Smooth muscle cell of the brain vasculature (primary cell): ENCODE data around the gene TMF1.

ENCODE experiments used
- DNase-seq: peaks from one replicate; pipeline ENCODE4 v3.0.0-alpha.2; 2012; ENCODE audit warnings: low read depth, low spot score

TMF1 gene

DNA sequence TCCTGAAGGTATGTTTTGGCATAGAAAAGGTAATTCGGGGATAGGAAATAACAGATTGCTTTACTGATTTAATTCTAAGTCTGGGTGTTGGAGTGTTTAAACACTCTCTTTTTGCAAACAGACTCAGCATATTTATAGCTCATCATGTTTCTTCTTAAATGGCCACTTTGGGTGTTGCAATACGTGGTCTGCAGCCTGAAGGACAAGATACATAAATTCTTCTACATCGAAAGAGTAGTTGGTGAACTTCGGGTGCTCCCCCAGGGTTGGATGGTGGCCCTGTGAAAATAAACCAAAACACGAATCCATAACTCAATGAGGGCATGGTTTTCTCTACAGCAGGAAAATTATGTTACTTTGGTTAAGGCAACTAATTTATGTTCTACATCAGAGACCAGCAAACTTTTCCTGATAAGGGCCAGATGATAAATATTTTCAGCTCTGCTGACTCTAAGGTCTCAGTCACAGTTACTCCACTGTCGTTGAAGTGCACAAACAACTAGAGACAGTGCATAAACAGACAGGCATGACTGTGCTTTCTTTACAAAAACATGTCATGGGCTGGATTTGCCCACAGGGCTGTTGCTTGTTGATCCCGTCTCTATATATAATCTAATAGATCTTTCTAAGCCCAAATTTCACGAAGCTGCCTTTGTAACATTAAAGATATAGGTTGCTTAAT, 74.5 kb downstream of the TMF1 start:
- DNase-seq: no peak

GRCh38 chr3:68974711-68975110, 77.4 kb downstream of the TMF1 start:
- DNase-seq: no peak

DNA sequence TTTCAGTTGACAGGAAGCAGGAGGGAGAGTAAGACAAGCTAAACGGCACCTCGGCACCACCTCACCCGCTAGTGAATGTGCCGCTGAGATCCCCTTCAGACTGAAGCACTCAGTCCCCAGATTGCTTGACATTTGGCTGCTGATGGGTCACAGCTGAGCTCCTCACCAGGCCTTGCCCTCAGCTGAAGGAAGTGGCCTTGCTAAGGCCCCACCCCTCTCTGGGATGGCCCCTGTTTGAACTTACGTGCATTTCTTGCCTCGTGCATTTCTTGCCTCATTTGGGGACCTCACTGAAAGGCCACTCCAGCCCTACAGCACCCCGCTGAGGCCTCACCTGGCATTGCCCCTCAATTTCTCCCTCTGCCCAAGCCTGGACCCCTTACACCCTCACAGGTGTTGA, 78.5 kb downstream of the TMF1 start:
- no peak for DNase-seq

DNA sequence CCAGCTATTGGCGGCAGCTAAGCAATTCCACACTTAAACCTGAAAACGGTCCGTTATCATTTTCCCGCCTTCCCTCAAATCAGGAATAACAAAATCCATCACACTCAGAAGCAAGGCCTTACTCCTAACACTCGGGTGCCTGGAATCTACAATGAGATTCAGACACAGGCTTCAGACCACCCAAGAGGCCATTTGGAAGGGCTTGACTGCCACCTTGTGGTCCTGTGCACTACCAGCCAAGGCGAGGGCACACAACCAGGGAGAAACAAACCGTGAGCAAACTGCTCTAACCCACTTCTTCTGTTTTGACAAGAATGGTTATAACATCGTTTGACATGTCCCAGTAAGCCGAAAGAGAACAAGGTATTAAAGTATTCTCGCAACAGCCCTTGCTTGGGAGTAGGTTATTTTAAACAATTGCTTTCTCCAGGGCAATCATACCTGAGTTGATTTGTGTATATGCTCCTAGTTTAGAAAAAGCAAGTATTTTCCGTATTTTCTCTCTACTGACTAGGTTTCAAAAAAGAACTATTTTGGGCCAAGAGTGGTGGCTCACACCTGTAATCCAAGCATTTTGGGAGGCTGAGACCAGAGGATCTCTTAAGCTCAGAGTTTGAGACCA, 79.7 kb downstream of the TMF1 start:
- DNase-seq: peak; percentile 26
